Choroid plexus epithelial cell (primary cell): ENCODE measurements around the gene DNTTIP2.

Source experiments
- DNase-seq: peaks from one replicate; pipeline ENCODE4 v3.0.0-alpha.2; 2010; ENCODE audit warnings: low read depth
- H3K4me3 ChIP-seq: 2 replicates; pipeline ENCODE4 v1.5.1; 2011; ENCODE audit warnings: low read depth, mild to moderate bottlenecking, control low read depth, low read length, moderate library complexity
- CTCF ChIP-seq: conservative IDR thresholded peaks from 2 replicates; pipeline ENCODE4 v1.5.1; 2011; ENCODE audit warnings: low read depth, mild to moderate bottlenecking, control low read depth, inconsistent platforms, low read length, moderate library complexity

Gene DNTTIP2

DNA sequence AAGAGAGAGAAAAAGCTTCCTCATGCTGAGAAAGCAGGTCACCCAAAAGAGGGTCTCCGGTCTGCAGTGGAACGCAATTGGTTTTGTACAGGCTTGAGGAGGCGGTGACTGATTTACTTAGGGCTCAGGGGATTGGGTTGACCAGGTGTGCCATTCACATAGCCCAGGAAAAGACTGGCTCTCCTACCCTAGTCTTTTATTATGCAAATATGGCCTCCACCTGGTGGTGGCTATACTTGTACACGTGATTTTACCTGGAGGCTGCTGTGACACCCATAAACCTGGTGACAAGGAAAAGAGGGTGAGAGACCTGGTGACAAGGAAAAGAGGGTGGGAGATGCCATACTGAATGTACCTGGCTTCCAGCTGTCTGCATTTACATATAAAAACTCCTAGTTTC, 49.9 kb downstream of the DNTTIP2 start:
- H3K4me3 ChIP-seq, result no peak overlapping the region
- DNase-seq, result no peak
- no peak for TF ChIP-seq CTCF

- no peak for DNase-seq
- no peak overlapping the region for H3K4me3 ChIP-seq
- TF ChIP-seq CTCF, result no peak
These were observed 50.6 kb downstream of the DNTTIP2 start for GRCh38 chr1:93828367-93828755.

- DNase-seq, result no peak
- TF ChIP-seq CTCF, result no peak
- no peak overlapping the region for H3K4me3 ChIP-seq
These were observed 51.2 kb downstream of the DNTTIP2 start for GRCh38 chr1:93827633-93828366.

GRCh38 chr1:93827128-93827527, 51.9 kb downstream of the DNTTIP2 start:
- DNase-seq, result no peak
- no peak for TF ChIP-seq CTCF
- H3K4me3 ChIP-seq, result no peak overlapping the region

- no peak overlapping the region for H3K4me3 ChIP-seq
- no peak for TF ChIP-seq CTCF
- DNase-seq, result no peak
These were observed 54.2 kb downstream of the DNTTIP2 start for GRCh38 chr1:93824834-93825233.

- no peak overlapping the region for H3K4me3 ChIP-seq
- no peak for TF ChIP-seq CTCF
- no peak for DNase-seq
These were observed 56.1 kb downstream of the DNTTIP2 start for GRCh38 chr1:93822730-93823425.
